GM18873 (cell line): Measurements from ENCODE around the gene NCKAP5.

Source experiments
- ATAC-seq: cut with Tn5 transposase; IDR thresholded peaks from one replicate; pipeline ENCODE4 v1.9.1; 2021; ENCODE audit warnings: mild to moderate bottlenecking, moderate library complexity, moderate number of reproducible peaks; ENCODE audit not compliant: unreplicated experiment, low FRiP score

NCKAP5 gene

DNA sequence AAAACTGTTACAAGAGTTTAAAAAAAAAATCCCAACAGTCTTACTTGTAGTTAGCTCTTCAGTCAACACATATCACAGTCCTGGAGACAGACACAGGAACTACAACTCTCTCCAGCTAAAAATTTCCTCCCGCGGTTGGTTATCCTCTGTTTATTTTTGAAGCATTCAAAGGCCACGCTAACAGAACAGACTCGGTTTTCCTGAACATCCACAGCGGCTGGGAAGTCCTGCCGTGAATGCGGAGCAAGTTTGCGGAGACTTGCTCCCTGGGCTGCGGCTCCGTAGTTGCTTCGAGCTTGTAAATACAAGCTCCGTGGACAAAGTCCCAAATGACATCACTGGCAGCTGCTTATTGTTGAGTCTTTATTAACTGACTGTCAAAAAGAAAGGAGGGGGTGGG lies at the start of gene NCKAP5:
Gene NCKAP5, minus strand, starts transcription at position 292 of the 400 bp plus-strand sequence. CDS start 50,937 bp downstream, outside the sequence.
- ATAC-seq: no peak

DNA sequence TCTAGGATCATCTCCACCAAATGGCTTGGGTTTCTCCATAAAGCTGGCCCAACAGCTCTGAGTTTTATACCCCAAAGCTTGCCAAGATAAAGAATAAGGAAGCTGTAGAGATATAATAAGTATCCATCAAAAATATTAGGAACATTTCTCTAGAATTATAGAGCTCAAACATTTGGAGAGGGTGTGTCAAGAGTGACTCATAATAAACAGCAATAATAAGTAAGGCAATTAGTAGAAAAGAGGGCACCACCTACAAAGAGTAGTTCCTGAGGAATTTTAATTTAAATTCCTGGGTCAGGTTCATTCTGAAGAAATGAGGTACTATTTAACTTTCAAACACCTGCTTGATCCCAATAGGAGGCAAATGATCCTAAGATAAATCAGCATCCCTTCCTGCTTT lies 41.4 kb upstream of the NCKAP5 start:
- no peak for ATAC-seq

DNA sequence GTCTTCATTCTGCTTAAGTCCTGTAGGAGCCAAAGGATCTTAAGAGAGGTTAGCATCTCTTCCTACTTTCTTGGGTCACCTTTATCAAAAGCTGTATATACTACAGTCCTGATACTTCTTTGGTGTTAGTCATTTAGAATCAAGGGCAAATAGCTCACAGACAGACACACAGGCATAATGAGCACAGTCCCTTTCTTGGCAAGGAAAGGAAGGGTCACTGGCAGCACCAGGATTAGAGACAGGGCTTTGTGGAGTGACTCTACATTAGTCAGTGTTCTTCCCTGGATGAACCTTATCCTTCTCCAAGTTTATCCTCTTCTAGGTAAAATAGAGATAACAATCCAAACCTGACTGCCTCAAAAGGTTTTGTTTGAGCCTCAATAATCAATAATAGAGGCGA lies 40.0 kb upstream of the NCKAP5 start:
- ATAC-seq: no peak

DNA sequence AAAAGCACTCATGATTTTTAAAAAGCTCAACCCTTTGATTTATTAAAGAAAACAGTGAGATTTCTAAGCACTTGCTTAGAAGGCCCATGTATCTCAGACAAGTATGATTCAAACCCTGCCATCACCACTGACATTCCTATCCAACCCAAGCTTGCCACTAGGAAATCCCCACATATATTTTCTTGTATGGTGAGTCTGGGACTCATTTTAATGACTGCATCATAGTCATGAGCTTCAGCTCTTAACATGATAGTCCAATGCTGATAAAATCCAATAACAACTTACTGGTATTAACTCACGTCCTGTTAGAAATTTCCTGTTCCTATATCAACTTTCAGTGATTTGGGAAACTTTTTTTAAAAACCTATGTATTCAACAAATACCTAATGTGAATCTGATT lies 39.4 kb upstream of the NCKAP5 start:
- no peak for ATAC-seq

DNA sequence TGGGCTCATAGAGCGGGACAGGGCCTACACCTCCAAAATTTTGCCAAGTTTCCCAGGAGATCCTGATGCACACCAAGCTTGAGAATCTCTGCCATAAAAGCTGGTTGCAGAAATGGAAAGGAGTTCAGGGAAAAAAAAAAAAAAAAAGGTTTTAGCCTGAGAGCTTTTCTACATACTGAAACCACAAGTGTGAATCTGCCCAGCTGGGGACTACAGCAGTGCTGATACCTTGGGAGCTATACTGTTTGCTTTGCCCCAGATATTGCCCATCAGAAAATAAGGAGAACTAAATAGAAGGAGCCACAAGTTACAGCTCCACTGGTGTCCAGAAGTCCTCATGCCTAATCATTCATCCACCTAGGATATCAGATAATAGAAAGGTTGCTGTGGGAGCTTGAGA lies 38.4 kb upstream of the NCKAP5 start:
- ATAC-seq: no peak

- no peak for ATAC-seq
These were observed 37.5 kb upstream of the NCKAP5 start for GRCh38 chr2:133605766-133606137.

DNA sequence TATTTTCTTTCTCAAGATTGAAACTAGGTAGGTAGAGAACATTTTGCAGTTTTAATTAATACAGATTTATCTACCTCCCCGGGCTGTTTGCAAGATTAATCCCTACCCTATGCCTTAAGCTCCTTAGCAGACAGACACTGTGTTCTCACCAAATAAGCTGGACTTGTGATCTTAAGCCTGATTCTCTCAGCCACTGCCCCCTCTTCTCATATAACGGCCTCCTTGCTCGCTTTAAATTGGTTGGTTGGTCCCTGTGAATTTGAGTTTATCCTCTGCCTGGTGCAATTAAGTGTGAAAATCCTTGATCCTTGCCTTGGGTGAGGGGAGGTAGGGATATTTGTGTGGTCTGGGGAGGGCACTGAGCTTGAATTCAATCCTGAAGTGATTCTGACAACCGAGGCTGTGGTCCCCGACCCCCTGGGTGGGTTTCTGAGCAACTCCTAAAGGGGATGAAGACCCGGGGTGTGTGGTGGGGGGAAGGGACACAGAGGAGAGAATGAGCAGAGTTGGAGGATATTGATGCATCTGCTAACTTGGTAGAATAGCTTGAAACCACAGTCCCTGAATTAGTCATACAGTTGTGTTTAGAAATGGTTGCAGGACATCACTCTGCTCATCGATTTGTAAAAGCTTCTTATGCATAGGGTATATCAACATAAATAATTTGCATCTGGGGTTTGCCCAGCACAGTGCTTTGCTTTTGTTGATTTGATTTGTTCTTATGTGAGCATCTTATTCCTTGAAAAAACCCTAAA lies 36.9 kb upstream of the NCKAP5 start:
- no peak for ATAC-seq

GRCh38 chr2:133603109-133603508 lies 34.8 kb upstream of the NCKAP5 start:
- ATAC-seq: no peak

- no peak for ATAC-seq
These were observed 34.3 kb upstream of the NCKAP5 start for GRCh38 chr2:133602538-133602937.

DNA sequence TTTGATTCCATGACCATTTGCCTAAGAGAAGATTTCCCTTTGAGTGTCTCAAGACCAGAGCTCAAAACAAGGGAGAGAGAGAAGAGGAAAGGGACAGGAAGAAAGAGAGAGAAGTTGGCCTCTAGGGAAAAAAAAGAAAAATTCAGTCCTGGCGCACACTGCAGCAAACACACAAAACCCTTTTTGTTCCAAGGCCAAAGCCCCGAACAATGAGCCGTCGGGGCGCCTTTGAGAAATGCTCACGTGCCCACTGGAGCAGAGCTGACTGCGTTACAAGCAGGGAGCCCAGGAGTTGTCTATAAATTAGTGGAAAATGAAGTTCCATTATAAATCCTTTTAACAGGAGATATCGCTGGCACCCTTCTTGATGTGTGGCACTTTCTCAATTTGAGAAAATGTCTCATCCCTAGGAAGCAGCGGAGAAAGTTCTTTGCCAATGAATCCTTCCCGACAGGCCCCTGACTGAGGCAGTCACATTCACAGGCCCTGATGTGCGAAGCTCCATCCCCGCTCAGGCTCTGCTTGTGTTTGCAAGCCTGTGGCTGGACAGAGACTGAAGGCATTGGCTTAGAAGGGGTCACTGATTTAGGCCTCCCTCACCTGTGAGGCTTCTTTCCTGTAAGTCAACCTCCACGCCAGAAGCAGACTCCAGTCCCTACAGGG lies 32.1 kb upstream of the NCKAP5 start:
- ATAC-seq: no peak

DNA sequence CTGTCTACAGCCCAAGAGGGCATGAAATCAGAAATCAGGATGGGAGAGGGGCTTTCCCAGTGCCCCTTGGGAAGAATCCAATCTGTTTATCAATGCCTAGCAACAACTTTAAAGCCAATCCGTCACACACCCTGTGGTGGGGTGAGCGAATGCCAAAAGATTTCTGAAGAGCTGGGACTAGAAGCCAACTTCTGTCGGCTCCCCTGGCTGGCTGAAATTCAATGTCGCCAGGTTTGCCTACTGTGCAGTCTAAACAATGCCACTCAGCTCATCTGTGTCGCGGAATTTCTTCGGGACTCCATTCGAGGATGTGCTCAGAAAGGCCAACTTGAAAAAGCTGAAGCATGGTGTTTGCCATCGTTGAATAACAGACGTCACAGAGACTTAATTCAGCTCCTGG lies 31.5 kb upstream of the NCKAP5 start:
- no peak for ATAC-seq

- ATAC-seq: no peak
These were observed 31.0 kb upstream of the NCKAP5 start for GRCh38 chr2:133599211-133599803.

DNA sequence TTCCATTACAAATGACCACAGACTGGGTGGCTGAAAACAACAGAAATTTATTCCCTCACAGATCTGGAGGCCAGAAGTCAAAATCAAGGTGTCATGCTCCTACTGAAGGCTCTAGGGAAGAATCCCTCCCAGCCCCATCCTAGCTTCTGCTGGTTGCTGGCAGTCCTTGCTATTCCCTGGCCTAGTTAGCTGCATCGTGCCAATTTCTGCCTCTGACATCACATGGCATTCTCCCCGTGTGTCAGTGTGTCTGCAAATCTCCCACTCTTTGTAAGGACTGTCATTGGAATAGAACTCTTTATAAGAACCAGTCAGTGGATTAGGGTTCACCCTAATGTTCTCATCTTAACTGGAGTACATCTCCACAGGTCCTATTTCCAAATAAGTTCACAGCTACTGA lies 30.5 kb upstream of the NCKAP5 start:
- no peak for ATAC-seq

DNA sequence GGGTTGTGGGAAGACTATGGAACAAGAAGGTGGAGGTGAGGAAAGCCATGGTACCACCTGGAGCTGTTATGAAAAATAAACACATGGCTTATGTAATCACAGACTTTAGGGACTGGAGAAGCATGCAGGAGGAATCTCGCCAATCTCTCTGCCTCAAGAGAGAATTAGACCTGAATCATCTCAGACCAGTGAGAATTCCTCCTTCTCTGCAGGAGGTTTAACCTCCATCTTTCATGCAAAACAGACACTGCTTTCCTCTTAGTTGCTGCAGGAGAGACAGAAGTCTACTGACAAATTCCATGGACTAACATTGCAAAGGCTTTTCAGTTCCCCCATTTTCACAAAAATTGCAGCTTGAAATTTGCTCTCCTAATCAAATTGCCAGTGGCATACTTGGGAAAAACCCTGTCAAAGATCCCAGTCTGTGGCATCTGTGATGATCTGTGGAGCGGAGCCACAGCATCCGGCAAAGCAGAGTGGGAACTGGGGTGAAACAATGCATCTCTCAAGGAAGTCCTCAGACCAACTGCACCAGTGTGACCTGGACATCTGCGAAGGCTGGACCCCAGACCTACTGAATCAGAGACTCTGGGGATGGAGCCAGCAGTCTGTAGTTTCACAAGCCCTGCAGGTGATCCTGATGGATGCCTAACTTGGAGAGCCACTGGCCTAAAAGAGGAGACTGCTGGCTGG lies 28.6 kb upstream of the NCKAP5 start:
- ATAC-seq: no peak

- ATAC-seq: no peak
These were observed 22.9 kb upstream of the NCKAP5 start for GRCh38 chr2:133591164-133591563.

DNA sequence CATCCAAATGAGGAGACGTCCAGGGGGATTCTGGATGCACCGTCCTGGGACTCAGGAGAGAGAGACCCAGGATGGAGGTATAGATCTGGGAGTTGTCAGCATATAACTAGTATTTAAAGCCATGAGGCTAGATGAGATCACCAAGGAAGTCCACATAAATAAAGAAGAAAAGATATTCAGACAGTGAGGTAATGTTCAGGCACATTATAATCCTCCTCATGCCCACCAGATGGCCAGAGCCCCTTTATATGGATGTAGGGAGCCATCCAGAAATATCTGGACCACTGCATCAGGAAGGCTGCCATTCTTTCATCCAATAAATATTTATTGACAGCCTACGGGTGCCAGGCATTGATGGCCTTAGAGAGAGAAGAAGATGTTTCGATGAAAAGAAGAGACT lies 21.2 kb upstream of the NCKAP5 start:
- no peak for ATAC-seq

DNA sequence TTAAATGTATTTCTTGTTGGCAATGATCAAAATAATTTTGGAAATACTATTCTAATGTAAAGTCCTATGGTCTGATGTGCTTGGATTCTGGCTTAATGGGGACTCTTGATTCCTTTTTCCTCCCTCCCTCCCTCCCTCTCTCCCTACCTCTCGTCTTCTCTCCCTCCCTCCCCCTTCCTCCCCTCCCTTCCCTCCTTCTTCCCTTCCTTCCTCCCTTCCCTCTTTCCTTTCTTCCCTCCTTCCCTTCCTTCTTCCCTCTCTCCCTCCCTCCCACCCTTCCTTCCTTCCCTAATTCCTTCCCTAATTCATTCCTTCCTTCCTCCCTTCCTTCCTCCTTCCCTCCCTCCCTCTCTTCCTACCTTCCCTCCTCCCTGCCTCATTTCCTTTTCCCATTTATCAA lies 19.9 kb upstream of the NCKAP5 start:
- no peak for ATAC-seq

- no peak for ATAC-seq
These were observed 18.7 kb upstream of the NCKAP5 start for GRCh38 chr2:133586978-133587377.

DNA sequence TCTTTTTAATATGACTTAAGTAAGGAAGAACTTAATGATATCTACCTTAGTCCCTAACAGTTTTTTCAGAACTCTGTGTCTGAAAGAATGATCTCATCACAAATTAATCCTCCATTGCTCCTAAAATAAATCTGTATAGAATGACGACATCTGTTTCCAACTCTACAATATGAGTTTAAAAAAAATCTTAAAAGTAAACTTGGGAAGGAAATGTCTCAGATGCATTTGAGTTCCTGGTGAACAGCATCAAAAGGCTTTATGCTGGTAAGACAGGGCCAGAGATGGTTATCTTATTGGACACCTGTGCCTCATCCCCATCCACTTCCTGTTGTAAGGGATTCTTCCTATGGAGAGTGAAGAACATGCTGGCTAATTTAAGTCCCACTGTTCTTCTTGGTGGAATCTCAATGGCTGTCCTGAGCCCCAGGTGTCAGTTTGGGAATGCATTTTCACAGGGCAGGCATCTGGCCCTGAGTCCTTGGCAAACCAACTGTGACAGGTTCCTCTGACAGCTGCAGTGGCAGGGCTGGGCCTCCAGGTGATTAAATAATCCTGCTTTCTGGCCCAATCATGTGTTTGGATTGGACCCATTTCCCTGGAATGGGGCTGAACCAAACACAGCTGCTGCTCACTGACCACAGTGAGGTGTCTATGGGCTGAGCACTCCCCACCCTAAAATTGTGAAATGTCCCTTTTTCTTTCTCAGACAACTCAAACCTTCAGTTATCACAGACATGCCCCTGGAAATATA lies 12.9 kb upstream of the NCKAP5 start:
- ATAC-seq: no peak

GRCh38 chr2:133579274-133579673 lies 11.0 kb upstream of the NCKAP5 start:
- ATAC-seq: no peak

DNA sequence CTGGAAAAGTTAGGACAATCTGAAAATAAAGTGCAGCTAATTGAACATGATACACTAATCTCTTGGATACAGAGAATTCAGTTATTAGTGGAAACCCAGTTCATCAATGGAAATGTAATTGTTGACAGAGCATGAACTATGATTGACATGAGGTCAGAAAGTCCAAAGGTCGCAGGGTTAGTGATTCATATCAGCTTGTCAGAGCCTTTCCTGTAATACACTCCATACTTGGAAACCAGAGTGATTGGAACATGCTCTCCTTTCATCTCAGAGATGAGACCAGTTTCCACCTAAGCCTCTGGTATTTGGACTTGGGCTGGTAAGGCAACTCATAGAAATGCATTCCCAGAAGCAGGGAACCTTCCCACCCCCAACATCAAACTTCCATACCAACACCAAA lies 8.5 kb upstream of the NCKAP5 start:
- no peak for ATAC-seq
